Measurements from ENCODE around the gene PXDN. TPM values are rescaled to one million over a fixed set of nuclear protein-coding genes. Genes with fewer than 3 reads are reported as not detected.

PXDN gene
- total and polyA plus RNA-seq, 9 of the 15 experiments (the other 6 are each of a cell fraction or from before 2014, with no cell fraction given), result 0.49 TPM; not detected in 8

DNA sequence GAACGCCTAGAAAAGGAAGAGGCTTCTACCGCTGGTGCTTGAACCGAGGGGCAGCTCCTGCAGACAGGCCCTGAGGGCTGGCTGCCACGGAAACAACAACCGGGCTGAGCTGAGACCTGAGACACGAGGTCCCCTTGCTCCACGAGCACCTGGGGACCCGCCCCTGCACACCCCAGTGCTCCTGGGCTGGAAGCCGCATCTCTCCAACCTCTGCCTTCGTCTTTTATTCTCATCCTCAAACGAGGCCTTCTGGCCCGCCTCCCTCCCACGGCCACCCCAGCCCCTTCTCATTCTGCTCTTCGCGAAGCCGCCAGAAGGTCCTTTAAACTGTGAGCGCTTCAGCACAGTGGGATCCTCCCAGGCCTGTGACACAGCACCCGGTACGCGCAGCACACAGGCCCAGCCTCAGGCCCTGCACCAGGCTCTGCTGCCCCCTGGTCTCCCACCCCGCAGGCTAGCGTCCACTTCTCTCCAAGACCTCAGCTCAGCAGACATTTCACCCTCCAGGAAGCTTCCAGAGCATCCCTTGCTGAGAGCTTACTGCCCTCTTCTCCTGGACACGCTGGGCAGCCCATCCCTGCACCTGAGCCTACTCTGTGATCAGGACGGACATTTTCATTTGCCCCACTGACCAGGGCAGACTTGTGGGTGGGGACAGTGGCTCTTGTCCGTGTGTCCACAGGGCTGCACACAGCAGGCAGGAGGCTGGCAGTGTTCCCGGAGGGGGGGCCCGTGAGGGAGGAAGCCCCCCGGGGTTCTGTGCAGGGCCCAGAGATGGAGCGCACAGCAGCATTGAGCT is 149.7 kb downstream of the PXDN start (continued):
- TF ChIP-seq, protein P1, sequence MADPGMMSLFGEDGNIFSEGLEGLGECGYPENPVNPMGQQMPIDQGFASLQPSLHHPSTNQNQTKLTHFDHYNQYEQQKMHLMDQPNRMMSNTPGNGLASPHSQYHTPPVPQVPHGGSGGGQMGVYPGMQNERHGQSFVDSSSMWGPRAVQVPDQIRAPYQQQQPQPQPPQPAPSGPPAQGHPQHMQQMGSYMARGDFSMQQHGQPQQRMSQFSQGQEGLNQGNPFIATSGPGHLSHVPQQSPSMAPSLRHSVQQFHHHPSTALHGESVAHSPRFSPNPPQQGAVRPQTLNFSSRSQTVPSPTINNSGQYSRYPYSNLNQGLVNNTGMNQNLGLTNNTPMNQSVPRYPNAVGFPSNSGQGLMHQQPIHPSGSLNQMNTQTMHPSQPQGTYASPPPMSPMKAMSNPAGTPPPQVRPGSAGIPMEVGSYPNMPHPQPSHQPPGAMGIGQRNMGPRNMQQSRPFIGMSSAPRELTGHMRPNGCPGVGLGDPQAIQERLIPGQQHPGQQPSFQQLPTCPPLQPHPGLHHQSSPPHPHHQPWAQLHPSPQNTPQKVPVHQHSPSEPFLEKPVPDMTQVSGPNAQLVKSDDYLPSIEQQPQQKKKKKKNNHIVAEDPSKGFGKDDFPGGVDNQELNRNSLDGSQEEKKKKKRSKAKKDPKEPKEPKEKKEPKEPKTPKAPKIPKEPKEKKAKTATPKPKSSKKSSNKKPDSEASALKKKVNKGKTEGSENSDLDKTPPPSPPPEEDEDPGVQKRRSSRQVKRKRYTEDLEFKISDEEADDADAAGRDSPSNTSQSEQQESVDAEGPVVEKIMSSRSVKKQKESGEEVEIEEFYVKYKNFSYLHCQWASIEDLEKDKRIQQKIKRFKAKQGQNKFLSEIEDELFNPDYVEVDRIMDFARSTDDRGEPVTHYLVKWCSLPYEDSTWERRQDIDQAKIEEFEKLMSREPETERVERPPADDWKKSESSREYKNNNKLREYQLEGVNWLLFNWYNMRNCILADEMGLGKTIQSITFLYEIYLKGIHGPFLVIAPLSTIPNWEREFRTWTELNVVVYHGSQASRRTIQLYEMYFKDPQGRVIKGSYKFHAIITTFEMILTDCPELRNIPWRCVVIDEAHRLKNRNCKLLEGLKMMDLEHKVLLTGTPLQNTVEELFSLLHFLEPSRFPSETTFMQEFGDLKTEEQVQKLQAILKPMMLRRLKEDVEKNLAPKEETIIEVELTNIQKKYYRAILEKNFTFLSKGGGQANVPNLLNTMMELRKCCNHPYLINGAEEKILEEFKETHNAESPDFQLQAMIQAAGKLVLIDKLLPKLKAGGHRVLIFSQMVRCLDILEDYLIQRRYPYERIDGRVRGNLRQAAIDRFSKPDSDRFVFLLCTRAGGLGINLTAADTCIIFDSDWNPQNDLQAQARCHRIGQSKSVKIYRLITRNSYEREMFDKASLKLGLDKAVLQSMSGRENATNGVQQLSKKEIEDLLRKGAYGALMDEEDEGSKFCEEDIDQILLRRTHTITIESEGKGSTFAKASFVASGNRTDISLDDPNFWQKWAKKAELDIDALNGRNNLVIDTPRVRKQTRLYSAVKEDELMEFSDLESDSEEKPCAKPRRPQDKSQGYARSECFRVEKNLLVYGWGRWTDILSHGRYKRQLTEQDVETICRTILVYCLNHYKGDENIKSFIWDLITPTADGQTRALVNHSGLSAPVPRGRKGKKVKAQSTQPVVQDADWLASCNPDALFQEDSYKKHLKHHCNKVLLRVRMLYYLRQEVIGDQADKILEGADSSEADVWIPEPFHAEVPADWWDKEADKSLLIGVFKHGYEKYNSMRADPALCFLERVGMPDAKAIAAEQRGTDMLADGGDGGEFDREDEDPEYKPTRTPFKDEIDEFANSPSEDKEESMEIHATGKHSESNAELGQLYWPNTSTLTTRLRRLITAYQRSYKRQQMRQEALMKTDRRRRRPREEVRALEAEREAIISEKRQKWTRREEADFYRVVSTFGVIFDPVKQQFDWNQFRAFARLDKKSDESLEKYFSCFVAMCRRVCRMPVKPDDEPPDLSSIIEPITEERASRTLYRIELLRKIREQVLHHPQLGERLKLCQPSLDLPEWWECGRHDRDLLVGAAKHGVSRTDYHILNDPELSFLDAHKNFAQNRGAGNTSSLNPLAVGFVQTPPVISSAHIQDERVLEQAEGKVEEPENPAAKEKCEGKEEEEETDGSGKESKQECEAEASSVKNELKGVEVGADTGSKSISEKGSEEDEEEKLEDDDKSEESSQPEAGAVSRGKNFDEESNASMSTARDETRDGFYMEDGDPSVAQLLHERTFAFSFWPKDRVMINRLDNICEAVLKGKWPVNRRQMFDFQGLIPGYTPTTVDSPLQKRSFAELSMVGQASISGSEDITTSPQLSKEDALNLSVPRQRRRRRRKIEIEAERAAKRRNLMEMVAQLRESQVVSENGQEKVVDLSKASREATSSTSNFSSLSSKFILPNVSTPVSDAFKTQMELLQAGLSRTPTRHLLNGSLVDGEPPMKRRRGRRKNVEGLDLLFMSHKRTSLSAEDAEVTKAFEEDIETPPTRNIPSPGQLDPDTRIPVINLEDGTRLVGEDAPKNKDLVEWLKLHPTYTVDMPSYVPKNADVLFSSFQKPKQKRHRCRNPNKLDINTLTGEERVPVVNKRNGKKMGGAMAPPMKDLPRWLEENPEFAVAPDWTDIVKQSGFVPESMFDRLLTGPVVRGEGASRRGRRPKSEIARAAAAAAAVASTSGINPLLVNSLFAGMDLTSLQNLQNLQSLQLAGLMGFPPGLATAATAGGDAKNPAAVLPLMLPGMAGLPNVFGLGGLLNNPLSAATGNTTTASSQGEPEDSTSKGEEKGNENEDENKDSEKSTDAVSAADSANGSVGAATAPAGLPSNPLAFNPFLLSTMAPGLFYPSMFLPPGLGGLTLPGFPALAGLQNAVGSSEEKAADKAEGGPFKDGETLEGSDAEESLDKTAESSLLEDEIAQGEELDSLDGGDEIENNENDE (IDR thresholded peaks at IDR 0.05; ENCODE audit: low read depth, low read length), result no peak
- TF ChIP-seq MYBL2 (IDR thresholded peaks at IDR 0.05; ENCODE audit: low read depth) (no peak), MYBL2 (CRISPR knock-in tag; IDR thresholded peaks at IDR 0.05; ENCODE audit: borderline replicate concordance) (no peak)

Measured in K562 (cell line).